Left ventricle myocardium superior (tissue), 1 donor: ENCODE measurements around the gene OR10V1. TPM values are rescaled to one million over a fixed set of nuclear protein-coding genes. Genes with fewer than 3 reads are reported as not detected.

ENCODE experiments used
- ATAC-seq: fragments of 200-7000 bp; cut with Tn5 transposase; one replicate; pipeline ENCODE4 v1.9.1; 2020; ENCODE audit warnings: mild to moderate bottlenecking, moderate library complexity
- DNase-seq: peaks from one replicate; pipeline ENCODE4 v3.0.0-alpha.2; 2020
- intact Hi-C: fragments of 100-400 bp; cut with micrococcal nuclease; formaldehyde crosslinking; loops from one replicate; pipeline ENCODE4 v1.11.0; 2022
- long read RNA-seq: library from polyadenylated mRNA; unstranded; transcript quantifications from one replicate; pipeline ENCODE4 v2.0.0, GENCODE V29; 2021
- total RNA-seq: library from RNA; stranded (reverse); fragmentation: NEBNext Ultra II Directional; extraction: Animal tissue kit (Norgen Biotek cat#: 25700); gene quantifications from one replicate; pipeline ENCODE4 v1.2.1, GENCODE V29; 2021
- donor health status: DM: no; HTN: yes; CAD: no; lungs with severe emphysema.

The OR10V1 gene, protein sequence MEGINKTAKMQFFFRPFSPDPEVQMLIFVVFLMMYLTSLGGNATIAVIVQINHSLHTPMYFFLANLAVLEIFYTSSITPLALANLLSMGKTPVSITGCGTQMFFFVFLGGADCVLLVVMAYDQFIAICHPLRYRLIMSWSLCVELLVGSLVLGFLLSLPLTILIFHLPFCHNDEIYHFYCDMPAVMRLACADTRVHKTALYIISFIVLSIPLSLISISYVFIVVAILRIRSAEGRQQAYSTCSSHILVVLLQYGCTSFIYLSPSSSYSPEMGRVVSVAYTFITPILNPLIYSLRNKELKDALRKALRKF
- not detected for total RNA-seq
- long read RNA-seq, result 0 reads

DNA sequence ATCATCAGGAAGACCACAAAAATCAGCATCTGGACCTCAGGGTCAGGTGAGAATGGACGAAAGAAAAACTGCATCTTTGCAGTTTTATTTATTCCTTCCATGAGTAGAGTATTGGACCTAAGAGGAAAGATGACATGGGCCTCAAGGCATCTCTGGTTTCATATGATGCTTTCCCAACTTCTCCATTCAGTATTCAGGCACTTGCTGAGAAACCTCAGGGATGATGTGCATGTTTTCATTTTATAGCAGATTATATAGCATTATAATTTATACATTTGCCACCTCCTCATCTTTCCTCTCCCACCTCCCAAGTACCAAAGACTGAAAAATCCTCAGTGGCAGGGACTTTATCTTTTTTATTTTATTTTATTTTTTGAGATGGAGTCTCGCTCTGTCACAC lies at the start of gene OR10V1:
Gene OR10V1 (minus strand): TSS at position 101 of the 400 bp plus-strand sequence. CDS start 0 bp downstream, at position 101.
- DNase-seq (no peak), ATAC-seq (no peak)
- intact Hi-C loops, result no loop called here

DNA sequence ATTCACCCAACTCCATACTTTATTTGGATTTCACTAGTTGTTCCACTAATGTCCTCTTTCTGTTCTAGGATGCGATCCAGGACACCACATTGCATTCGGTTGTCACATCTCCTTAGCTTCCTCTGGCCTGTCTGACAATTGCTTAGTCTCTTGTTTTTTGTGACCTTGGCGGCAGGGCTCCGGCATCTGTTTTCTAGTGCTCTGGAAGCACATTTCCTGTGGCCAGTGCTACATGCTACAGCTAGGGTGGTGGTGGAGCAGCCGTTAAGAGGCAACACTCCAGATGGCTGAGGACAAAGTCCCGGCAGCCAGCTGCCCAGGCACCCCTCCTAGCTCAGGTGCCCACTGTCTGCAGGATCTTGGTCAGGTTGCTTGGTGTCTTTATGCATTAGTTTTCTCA lies 48.3 kb upstream of the OR10V1 start:
- peak; percentile 35 for DNase-seq
- ATAC-seq, result peak; percentile 75
- intact Hi-C loops, result no loop called here

DNA sequence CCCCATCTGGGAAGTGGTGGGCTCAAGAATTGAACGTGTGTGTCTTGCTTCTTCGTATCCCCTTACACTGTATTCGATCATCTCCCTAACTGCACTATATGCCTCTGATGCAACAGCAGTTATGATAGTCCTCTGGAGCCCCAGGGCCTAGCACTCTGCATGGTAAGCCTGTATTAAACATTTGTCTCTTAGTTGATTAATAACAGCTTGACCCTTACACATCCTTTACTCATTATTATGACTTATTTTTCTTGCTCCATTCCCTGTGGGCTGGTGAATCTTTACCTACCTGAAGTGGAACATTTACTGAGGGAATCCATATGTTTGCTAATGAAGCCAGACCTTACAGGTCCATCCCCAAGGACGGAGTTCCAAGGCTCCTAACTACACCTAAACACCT lies 47.1 kb upstream of the OR10V1 start:
- intact Hi-C loops, result no loop called here
- DNase-seq (no peak), ATAC-seq (no peak)

DNA sequence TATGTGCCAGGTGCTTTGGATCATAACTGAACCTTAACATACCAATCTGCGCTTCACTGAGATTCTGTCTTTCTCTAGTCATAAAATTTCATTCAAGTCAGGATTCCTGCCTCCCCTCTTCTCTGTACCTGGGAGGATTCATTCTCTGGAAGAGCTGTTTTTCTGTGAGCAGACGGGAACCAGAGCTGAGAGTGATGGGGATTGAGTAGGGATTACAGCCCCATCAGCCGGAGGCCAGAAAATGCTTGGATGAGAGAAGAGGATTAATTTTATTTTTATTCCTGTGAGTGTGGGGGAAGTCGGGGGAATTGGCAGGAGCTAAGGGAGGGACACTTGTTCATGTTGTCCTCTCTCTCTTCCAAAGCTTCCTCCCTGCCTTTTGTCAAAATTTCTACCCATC lies 46.3 kb upstream of the OR10V1 start:
- ATAC-seq, result no peak
- intact Hi-C loops, result no loop called here
- DNase-seq, result no peak

DNA sequence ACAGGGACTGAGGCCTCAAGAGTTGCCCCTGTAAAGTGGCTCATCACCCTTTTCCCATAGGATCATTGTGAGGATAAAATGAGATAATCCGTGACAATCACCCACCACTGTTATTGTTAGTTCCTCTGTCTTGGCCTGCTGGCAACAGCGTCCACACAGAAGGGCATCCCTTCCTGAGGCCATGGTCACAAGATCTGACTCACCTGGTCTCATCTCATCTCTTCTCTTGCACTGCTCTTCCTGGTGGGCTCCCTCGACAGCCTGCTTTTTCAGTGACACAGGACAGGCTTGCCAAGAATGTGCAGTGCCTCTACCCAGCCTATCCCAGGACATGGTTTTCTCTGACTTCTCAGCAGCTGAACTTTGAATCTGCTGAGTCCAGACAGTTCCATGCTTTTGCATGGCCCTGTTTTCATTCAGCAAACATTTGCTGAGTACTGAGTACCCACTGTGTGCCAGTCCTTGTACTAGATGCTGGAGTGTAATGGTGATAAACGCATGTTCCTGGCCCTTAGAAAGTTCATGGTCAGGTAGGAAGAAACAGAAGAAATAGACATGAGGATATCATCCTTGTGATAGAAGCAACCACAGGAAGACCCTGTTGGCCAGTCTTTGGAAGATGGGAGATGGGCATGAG lies 44.9 kb upstream of the OR10V1 start:
- ATAC-seq, result no peak
- DNase-seq, result no peak
- intact Hi-C loops, result no loop called here

DNA sequence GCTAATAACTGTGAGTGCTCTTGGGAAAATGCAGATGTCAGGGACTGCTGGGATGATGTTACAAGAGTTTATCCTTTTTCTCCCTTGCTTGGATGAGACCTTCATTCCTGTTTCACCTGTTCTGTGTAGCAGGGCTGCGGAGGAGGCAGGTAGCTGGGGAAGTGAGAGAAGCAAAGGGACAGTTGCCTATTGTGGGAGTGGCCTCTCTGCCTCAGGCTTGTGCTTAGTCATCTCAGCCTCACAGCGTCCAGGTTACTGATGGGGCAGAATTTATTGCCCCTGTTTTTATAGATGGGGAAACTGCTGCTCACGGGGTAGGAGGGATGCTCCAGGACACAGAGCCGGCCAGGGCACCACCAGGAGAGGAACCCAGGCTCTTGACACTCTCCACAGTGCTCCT lies 43.2 kb upstream of the OR10V1 start:
- no peak for ATAC-seq
- DNase-seq, result no peak
- intact Hi-C loops, result no loop called here

DNA sequence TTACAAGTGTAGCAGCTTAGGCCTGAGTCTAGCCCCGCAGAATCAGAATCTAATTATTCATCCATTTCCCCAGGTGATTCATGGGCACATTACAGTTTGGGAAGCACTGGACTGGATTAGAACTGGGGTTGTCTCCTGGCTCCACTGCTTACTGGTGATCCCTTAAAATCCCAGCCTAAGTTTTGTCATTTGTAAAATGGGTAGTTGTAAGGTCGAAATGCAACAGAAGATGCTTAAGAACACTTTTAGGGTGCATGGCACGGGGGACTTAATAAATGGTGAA lies 42.9 kb upstream of the OR10V1 start:
- no peak for ATAC-seq
- no peak for DNase-seq
- intact Hi-C loops, result no loop called here

DNA sequence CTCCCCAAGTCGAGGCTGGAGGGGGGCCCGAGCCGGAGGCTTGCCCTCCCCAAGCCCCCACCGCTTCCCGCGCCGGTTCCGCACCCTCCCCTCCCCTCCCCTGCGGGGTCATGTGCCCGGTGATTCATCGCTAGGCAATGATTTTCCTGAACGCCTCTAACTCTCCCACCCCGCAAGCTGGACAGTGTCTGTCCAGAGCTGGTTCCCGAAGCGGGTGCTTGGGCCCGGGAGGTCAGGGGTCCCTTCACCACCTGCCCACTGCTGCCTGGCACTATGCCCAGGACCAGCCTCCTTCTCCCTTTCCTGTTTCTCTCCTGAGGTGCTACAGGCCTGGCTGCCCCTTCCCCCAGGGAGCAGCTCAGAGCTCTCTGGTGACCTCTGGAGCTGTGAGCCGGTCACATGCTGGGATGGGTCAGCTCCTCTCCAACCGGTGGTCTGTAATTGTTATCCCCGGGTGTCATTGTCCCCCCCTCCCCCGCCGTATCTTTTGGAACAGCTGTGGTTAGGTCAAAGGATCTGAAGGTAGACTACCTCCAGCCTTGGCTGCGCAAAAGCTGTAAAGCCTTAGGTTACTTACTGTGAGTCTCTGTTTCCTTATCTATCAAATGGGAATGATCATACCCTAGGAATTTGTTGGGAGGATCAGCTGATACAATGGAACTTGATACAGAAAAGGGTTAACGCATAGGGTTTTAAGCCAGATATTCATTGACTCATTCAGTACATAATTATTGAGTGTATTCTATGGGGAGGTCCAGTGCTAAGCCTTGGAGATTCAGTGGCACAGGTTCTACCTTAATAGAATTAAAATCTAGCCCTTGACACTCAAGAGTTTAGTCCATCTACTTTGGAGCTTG lies 42.3 kb upstream of the OR10V1 start:
- ATAC-seq, result peak; percentile 74
- intact Hi-C loops, result loop anchor here (2.0 kb wide), 1 partner anchor 47 kb away; no protein-coding TSS in a partner anchor
- DNase-seq, result peak; percentile 76

DNA sequence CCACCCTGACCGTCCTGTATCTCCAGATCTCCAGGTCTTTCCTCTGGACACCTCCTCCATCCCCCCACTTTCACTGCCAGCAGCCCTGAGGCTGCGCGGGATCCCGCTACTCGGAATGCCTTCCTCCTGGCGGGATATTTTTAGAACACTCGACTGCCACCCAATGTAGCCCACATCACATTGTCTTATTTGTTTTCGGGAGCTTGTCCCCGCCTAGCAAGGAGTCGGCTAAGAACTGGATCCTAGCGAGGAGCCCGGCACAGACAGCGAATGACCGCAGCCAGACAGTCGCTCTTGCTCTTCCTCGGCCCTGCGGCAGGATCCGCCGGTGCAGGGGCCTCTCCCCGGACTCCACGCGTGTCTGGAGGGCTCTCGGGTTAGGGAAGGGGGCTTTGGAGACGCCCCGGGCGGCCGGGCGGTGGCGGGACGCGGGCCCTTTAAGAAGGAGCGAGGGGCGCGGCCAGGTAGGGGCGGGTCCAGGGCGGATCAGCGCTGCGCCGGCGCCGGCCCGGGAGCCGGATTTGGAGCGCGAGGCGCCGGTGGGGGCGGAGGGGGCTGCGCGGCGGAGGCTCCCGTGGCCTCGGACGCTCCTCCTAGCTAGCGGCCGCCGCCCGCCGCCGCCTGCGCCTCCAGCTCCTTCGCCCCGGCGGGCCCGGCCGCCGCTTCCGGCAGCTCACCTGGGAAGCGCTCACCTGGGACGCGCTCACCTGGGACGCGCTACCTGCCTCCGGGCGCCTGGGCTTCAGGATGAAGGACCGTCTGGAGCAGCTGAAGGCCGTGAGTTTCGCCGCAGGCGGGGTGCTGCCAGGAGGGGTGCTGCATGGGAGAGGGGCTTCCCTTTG lies 41.4 kb upstream of the OR10V1 start, which contains the start of gene STX3:
Gene STX3 (plus strand): TSS at position 518 of the 842 bp plus-strand sequence. CDS start 230 bp downstream, at position 748.
- DNase-seq (peak; percentile 86), ATAC-seq (peak; percentile 92)
- intact Hi-C loops, result loop anchor here (2.0 kb wide), 1 partner anchor 48 kb away; no protein-coding TSS in a partner anchor

DNA sequence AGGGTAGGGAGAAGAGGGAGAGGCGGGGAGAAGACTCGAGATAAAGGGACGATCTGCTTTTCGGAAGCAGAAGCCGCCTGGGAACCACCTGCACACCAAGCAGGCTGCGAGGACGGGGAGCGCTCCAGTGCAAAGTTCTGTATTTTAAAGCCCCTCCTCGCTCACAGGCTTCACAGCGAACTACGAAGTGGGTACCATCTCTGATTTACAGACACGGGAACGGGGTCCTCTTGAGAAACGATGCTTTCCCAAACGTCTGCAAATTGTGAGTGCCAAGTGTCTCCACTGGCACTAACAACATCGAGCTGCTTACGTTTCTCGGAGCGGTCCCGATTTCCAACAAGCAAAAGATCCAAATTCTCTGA lies 40.8 kb upstream of the OR10V1 start:
- ATAC-seq, result peak; percentile 18
- intact Hi-C loops, result loop anchor here (2.0 kb wide), 1 partner anchor 48 kb away; no protein-coding TSS in a partner anchor
- peak; percentile 33 for DNase-seq

DNA sequence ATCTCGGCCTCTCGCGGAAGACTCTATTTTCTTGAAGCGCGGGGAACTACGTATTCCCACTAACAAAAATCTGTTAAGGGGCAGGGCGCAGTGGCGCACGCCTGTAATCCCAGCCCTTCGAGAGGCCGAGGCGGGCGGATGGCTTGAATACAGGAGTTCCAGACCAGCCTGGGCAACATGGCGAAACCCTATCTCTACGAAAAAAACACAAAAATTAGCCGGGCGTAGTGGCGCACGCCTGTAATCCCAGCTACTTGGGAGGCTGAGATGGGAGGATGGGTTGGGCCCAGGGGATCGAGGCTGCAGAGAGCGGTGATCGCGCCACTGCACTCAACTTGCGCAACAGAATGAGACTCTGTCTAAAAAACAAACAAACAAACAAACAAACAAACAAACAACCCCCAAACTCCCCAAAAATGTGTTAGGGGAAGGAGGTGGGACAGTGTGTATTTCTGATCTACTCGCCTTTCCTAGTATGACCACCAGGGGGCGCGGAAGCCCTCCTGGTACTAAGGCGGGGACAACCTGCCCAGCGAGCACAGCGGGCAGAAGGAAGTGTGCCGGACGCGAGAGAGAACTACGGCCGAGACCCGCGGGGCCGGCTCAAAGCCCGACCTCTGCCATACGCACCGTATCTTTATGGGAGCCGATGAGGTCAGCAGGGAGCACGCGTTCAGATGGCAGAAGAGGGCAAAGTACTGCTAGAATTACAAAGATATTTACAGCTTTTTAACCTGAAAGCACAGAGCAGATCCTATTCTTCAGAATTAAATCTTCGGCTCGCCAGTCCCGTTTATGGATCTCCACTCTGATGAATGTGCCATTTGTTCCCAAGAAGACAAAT lies 40.2 kb upstream of the OR10V1 start:
- intact Hi-C loops, result loop anchor here (2.0 kb wide), 1 partner anchor 49 kb away; no protein-coding TSS in a partner anchor
- peak; percentile 90 for DNase-seq
- peak; percentile 85 for ATAC-seq

DNA sequence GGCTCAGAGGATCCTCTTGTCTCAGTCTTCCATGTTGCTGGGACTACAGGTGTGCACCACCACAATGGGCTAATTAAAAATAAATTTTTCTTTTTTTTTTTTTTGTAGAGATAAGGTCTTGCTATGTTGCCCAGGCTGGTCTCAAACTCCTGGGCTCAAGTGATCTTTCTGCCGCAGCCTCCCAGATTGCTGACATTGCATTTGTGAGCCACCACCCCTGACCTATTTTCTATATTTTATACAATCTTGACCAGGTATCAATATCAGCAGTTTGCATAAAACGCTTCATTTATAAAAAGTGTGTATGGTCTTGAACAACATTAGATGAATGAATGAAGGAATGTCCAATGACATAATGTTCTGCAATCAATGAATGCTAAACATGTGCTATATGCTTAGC lies 32.5 kb upstream of the OR10V1 start:
- ATAC-seq (no peak), DNase-seq (no peak)
- intact Hi-C loops, result no loop called here

DNA sequence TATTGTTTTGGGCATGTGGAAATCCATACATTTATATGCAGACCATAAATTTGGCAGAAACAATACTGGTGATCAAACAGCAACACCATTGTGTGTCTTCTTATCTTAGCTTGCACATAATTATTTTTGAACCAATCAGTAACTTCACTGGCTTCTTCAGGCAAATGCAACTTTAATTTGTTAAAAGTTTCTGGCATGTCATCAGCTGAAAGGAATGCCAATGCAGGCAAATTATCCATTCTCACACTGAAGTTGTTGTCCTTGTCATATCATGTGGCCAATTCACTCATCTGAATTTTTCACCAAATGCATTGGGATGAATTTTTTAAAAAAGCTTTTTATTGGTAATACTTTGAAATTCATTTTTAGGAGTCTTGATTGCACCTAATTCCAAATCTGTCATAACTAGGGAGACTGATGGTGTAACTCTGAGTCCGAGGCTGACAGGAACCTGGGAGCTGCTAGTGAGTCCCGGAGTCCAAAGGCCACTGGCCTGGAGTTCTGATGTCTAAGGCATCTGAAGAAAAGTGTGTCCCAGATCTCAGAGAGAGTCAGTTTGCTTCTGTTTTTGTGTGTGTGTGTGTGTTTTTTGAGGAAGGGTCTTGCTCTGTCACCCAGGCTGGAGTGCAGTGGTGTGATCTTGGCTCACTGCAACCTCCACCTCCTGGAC lies 17.4 kb upstream of the OR10V1 start:
- no peak for DNase-seq
- no peak for ATAC-seq
- intact Hi-C loops, result no loop called here

DNA sequence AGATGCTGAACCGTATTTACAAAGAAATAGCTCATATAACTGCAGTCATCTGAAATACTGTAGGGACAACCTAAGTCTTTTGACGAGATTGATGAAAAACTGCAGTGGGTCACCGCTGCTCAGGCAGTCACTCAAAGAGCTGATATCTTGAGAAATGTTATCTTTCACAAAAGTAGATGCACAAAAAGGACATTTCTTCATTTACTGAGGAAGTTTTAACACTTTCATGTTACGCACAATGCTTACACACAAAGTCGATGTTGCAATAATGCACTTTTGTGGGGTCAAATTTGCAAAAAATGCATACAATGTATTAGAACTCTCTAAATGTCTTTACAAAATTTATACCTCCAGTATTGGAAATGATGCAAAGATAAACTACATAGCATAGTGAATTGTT lies 16.2 kb upstream of the OR10V1 start:
- intact Hi-C loops, result no loop called here
- no peak for DNase-seq
- ATAC-seq, result no peak

DNA sequence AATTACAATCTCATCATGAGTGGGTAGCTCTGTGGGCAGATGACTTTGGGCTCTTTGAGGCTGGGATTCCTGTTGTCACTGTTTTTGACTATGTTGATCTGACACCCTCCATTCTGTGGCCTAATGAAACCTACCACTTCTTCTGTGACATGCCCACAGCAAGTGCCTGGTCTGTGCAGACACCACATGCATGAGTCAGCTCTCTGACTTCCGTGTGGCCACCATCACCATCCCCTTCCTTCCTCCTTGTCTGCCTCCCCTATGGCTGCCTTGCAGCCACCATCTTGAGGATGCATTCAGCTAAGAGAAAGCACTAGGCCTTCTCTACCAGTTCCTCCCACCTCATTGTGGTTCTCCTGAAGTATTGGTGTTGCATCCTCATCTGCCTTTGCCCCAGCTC lies 15.3 kb upstream of the OR10V1 start:
- DNase-seq (no peak), ATAC-seq (no peak)
- intact Hi-C loops, result no loop called here

DNA sequence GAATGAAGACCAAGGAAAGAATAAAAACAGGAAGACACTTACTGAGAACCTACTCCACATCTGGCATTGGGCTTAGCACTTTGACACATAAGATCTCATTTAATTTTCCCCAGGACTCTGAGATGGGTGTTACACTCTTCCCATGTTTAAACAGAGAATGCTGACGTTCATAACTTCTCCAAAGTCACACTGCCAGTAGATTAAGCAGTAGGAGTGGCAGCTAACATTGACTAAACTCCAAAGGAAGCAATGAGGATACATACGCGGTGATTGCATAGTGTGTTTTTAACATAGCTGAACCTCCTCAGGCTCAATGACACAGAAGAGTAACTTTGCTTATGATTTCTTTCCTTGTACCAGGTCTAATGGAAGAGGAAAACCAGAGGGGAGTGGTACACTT lies 14.5 kb upstream of the OR10V1 start:
- intact Hi-C loops, result no loop called here
- DNase-seq (no peak), ATAC-seq (no peak)

DNA sequence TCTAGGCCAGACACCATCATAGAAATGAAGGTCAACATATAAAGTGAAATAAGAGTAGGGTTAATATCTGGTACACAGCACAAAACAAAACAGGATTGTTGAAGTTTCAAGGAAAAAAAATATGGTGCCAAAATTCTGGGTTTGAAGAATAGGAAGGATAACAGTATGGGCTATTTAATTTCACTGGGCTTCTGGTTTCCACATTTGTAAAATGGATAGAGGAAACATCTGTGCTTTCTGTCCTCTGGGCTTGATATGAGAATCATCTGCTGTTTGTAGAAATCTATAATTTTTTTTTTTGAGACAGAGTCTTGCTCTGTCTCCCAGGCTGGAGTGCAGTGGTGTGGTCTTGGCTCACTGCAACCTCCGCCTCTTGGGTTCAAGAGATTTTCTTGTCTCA lies 13.8 kb upstream of the OR10V1 start:
- ATAC-seq, result no peak
- intact Hi-C loops, result no loop called here
- DNase-seq, result no peak

DNA sequence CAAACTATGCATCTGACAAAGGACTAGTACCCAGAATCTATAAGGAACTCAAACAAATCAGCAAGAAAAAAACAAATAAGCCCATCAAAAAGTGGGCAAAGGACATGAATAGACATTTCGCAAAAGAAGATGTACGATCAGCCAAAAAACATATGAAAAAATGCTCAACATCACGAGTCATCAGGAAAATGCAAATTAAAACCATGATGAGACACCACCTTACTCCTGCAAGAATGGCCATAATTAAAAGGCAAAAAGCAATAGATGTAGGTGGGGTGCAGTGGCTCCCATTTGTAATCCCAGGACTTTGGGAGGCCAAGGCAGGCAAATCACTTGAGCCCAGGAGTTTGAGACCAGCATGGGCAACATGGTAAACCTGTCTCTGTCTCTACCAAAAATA lies 10.4 kb upstream of the OR10V1 start:
- ATAC-seq (no peak), DNase-seq (no peak)
- intact Hi-C loops, result no loop called here
